ENCODE results near the gene LDLRAD3. TPM values are rescaled to one million over a fixed set of nuclear protein-coding genes. Genes with fewer than 3 reads are reported as not detected.
A peak's percentile ranks its signal among the peaks of the same experiment; 100 is the strongest.

LDLRAD3 gene
- total RNA-seq, 1 experiment from 2014 or later = 19.0 TPM

- Histone ChIP-seq H3K9me2 (ENCODE audit: insufficient read depth) (no peaks in the 10 kb centered on the region), H3K9me3 (ENCODE audit: control insufficient read depth in 1 of 2, insufficient read depth in 1 of 2, low read depth in 1 of 2, low read length in 2 of 2) (no peaks in the 10 kb centered on the region), H3K9ac (ENCODE audit: low read length) (no peak overlapping the region), H3K4me1 (ENCODE audit: control insufficient read depth in 1 of 2, insufficient read depth in 2 of 2, low read length in 2 of 2) (no peaks in the 10 kb centered on the region), H3K27ac (ENCODE audit: low read depth, low read length) (no peak overlapping the region), H3K4me2 (ENCODE audit: low read length) (no peak overlapping the region), H3K27me3 (ENCODE audit: insufficient read depth, low read length) (no peaks in the 10 kb centered on the region), H3K4me3 (replicated peaks in 1 of 2; ENCODE audit: low read depth in 1 of 2, low read length in 2 of 2) (no peak overlapping the region), H4K20me1 (ENCODE audit: insufficient read depth) (no peaks in the 10 kb centered on the region), H3K36me3 (ENCODE audit: control insufficient read depth in 1 of 2, insufficient read depth in 2 of 2, low read length in 2 of 2) (no peaks in the 10 kb centered on the region), H3K79me2 (ENCODE audit: insufficient read depth, low read length) (no peaks in the 10 kb centered on the region), H2AFZ (ENCODE audit: low read depth, low read length, poor library complexity, severe bottlenecking) (no peak overlapping the region)
- CTCF ChIA-PET = interaction anchor here (0.9 to 3.1 kb wide), 8 partner anchors 11 to 437 kb away, joined by 3 to 14 read pairs (median 6); no protein-coding TSS in a partner anchor
- POLR2A ChIA-PET = no interaction called here
- intact Hi-C loops (cut with micrococcal nuclease) = loop anchor here (5.0 kb wide), 1 partner anchor 215 kb away; no protein-coding TSS in a partner anchor
- BruUV-seq (replicated peaks) = no TSS peak
- no peak for TF ChIP-seq EZH2 (IDR thresholded peaks at IDR 0.05)
- no peak for TF ChIP-seq POLR2A (IDR thresholded peaks at IDR 0.05; ENCODE audit: borderline replicate concordance, extremely low read depth, insufficient read depth, insufficient read length)
- no peak for TF ChIP-seq SRF (IDR thresholded peaks at IDR 0.05; ENCODE audit: low read depth)
- TF ChIP-seq EGR1 (IDR thresholded peaks at IDR 0.05; ENCODE audit: low read depth) = no peak
- no peak for TF ChIP-seq TCF7L2 (IDR thresholded peaks at IDR 0.05; ENCODE audit: borderline replicate concordance, extremely low read depth, insufficient read depth, insufficient read length)
- no peak for TF ChIP-seq REST (IDR thresholded peaks at IDR 0.05; ENCODE audit: low read depth)
- no peak for TF ChIP-seq ZBTB33 (IDR thresholded peaks at IDR 0.05; ENCODE audit: extremely low read depth, insufficient replicate concordance, low read length)
- no peak for TF ChIP-seq FOSL1 (IDR thresholded peaks at IDR 0.05; ENCODE audit: low read depth)
- TF ChIP-seq CBX3 (IDR thresholded peaks at IDR 0.05; ENCODE audit: low read depth) = no peak
- no peak for TF ChIP-seq CEBPB (IDR thresholded peaks at IDR 0.05; ENCODE audit: low read depth)
- TF ChIP-seq CTCF (IDR thresholded peaks at IDR 0.05 in 2 of 3, conservative IDR thresholded peaks at IDR 0.05 in 1 of 3; ENCODE audit: borderline replicate concordance in 1 of 3, insufficient read depth in 1 of 3, low read depth in 2 of 3, low read length in 2 of 3) = peak; percentile 33 to 52 (median 33); a peak in 4 of 6 replicates
- no peak for TF ChIP-seq ZFX (IDR thresholded peaks at IDR 0.05)
- no peak for TF ChIP-seq SIN3A (IDR thresholded peaks at IDR 0.05; ENCODE audit: low read depth)
- TF ChIP-seq RAD21 (IDR thresholded peaks at IDR 0.05; ENCODE audit: low read depth) = peak; percentile 54
- TF ChIP-seq ATF3 (IDR thresholded peaks at IDR 0.05) = no peak
- no peak for TF ChIP-seq ELF1 (IDR thresholded peaks at IDR 0.05; ENCODE audit: borderline replicate concordance, low read depth)
- no peak for TF ChIP-seq MAX (IDR thresholded peaks at IDR 0.05)
- no peak for TF ChIP-seq POLR2AphosphoS5 (IDR thresholded peaks at IDR 0.05; ENCODE audit: low read depth, low read length)
- no peak for DNase-seq (ENCODE audit: low read depth, low spot score)
- RAD21 ChIA-PET (ENCODE audit: low non-redundant PET in 1 of 2, low total read pairs in 2 of 2, uncharacterized antibody in 2 of 2, unreplicated experiment in 2 of 2) = no interaction called here
- ATAC-seq = peak; percentile 73
These were observed 98.2 kb downstream of the LDLRAD3 start for GRCh38 chr11:36041988-36042611.
